HepG2 (cell line): Measurements from ENCODE around the gene AKR1C2. TPM values are rescaled to one million over a fixed set of nuclear protein-coding genes. Genes with fewer than 3 reads are reported as not detected.
A peak's percentile ranks its signal among the peaks of the same experiment; 100 is the strongest.
"Not testable (repeated sequence)": the region's sequence is repeated elsewhere in the genome, so short reads cannot be mapped to it uniquely, and the experiment has no call there.

ENCODE experiments used
- ATAC-seq: fragments of 200-7000 bp; cut with Tn5 transposase; 3 replicates; pipeline ENCODE4 v1.9.1; 2020; ENCODE audit warnings: mild to moderate bottlenecking, moderate library complexity
- BruUV-seq: library from RNA; stranded (reverse); fragments of 400-500 nt; replicated peaks from 2 replicates; lab custom pipeline; 2021; lab: Mats Ljungman, UMichigan
- CTCF ChIA-PET: fragments of 300-600 bp; formaldehyde crosslinking; extraction: SDS; loops from one replicate; lab custom pipeline; 2021; ENCODE audit warnings: low total read pairs, inconsistent platforms, low intra/inter-chr PET ratio; lab: Yijun Ruan, JAX
- POLR2A ChIA-PET: fragments of 350-600 bp; sonication (Branson Sonifier 250); formaldehyde crosslinking; loops from one replicate; lab custom pipeline; 2020; ENCODE audit warnings: antibody characterized with exemption, inconsistent platforms; lab: Yijun Ruan, JAX
- DNase-seq: peaks from one replicate; pipeline ENCODE4 v3.0.0-alpha.2; 2015; ENCODE audit warnings: low spot score
- FAIRE-seq: peaks from 3 replicates; lab custom pipeline; 2011; peaks lifted over from hg19 to GRCh38; lab: Jason Lieb, UNC
- H2AFZ ChIP-seq: one replicate; pipeline ENCODE4 v1.6.1; 2011; ENCODE audit warnings: low read length, inconsistent platforms
- H3K27ac ChIP-seq: fragments of 300-600 bp; 3 replicates; pipeline ENCODE4 v1.8.0; 2011; ENCODE audit warnings: mixed run types, mild to moderate bottlenecking, mixed read lengths, low read length, inconsistent platforms; ENCODE audit not compliant: insufficient read depth; ENCODE audit errors: extremely low read length
- H3K27me3 ChIP-seq, 2 experiments: fragments of 200-600 bp in 1 of 2; 2 replicates in 1 of 2; 3 replicates in 1 of 2; pipeline versions ENCODE4 v1.6.0 to v1.8.0; 2011; ENCODE audit warnings: low read length in 2 of 2, mild to moderate bottlenecking in 2 of 2, moderate library complexity in 2 of 2, inconsistent platforms in 1 of 2; ENCODE audit not compliant: insufficient read depth in 2 of 2, control insufficient read depth in 1 of 2
- H3K36me3 ChIP-seq, 2 experiments: fragments of 200-600 bp in 1 of 2; replicated peaks in 1 of 2; 2 replicates in 1 of 2; 3 replicates in 1 of 2; pipeline versions ENCODE4 v1.5.1 to v1.8.0; 2011; ENCODE audit warnings: low read length in 2 of 2, inconsistent platforms in 1 of 2; ENCODE audit not compliant: insufficient read depth in 2 of 2, control insufficient read depth in 1 of 2
- H3K4me1 ChIP-seq: 2 replicates; pipeline ENCODE4 v1.5.1; 2012; ENCODE audit warnings: low read length, inconsistent platforms; ENCODE audit not compliant: insufficient read depth
- H3K4me2 ChIP-seq: 2 replicates; pipeline ENCODE4 v1.6.0; 2011; ENCODE audit warnings: low read depth, low read length, inconsistent platforms
- H3K4me3 ChIP-seq, 3 experiments: fragments of 200-600 bp in 1 of 3; sonication (generic), shearing (Covaris generic) in 1 of 3; replicated peaks in 1 of 3; 2 replicates each; pipeline ENCODE4 v1.5.1; 2011 to 2016; ENCODE audit warnings: low read length in 3 of 3, inconsistent platforms in 2 of 3, low read depth in 2 of 3, mild to moderate bottlenecking in 2 of 3, control low read depth in 1 of 3, mixed read lengths in 1 of 3; ENCODE audit not compliant: insufficient read depth in 1 of 3
- H3K79me2 ChIP-seq: one replicate; pipeline ENCODE4 v1.6.1; 2011; ENCODE audit warnings: low read length, inconsistent platforms; ENCODE audit not compliant: insufficient read depth
- H3K9ac ChIP-seq: 2 replicates; pipeline ENCODE4 v1.6.0; 2011; ENCODE audit warnings: mild to moderate bottlenecking, low read depth, low read length, inconsistent platforms; ENCODE audit not compliant: insufficient read depth
- H3K9me3 ChIP-seq: 2 replicates; pipeline ENCODE4 v1.5.1; 2012; ENCODE audit warnings: mild to moderate bottlenecking, low read length
- H4K20me1 ChIP-seq: 2 replicates; pipeline ENCODE4 v1.6.0; 2011; ENCODE audit warnings: inconsistent platforms, mild to moderate bottlenecking, low read length, moderate library complexity; ENCODE audit not compliant: insufficient read depth
- ELF3 ChIP-seq: IDR thresholded peaks from 2 replicates; pipeline ENCODE4 v1.6.1; 2016; ENCODE audit warnings: missing genetic modification reagents, missing compliant biosample characterization
- FOXK1 ChIP-seq: sonication (generic); formaldehyde crosslinking; IDR thresholded peaks from 2 replicates; pipeline ENCODE4 v1.4.0; 2020; ENCODE audit warnings: low read depth, missing genetic modification reagents, borderline replicate concordance
- HNF1A ChIP-seq, 2 experiments: sonication (generic) in 1 of 2; formaldehyde crosslinking in 1 of 2; IDR thresholded peaks; 2 replicates each; pipeline versions ENCODE4 v1.4.0 to v1.6.1; 2016 to 2020; ENCODE audit warnings: borderline replicate concordance in 1 of 2, low read depth in 1 of 2, mild to moderate bottlenecking in 1 of 2, missing genetic modification reagents in 1 of 2
- IRF2 ChIP-seq: IDR thresholded peaks from 2 replicates; pipeline ENCODE4 v1.6.1; 2018; ENCODE audit warnings: missing genetic modification reagents, missing compliant biosample characterization
- MLX ChIP-seq: IDR thresholded peaks from 2 replicates; pipeline ENCODE4 v1.6.1; 2016
- NFE2L2 ChIP-seq: fragments of 150-350 bp; IDR thresholded peaks from 2 replicates; pipeline ENCODE4 v1.6.1; 2014; ENCODE audit warnings: low read length
- PATZ1 ChIP-seq: sonication (generic); formaldehyde crosslinking; IDR thresholded peaks from 2 replicates; pipeline ENCODE4 v1.4.0; 2020; ENCODE audit warnings: missing genetic modification reagents
- SMAD3 ChIP-seq: sonication (generic); formaldehyde crosslinking; IDR thresholded peaks from 2 replicates; pipeline ENCODE4 v1.4.0; 2020; ENCODE audit warnings: missing genetic modification reagents
- TBL1XR1 ChIP-seq: fragments of 150-350 bp; IDR thresholded peaks from 2 replicates; pipeline ENCODE4 v1.6.1; 2014; ENCODE audit warnings: borderline replicate concordance, low read length; ENCODE audit not compliant: partially characterized antibody
- WGBS: methylation state at CpG from one replicate; pipeline ENCODE4 v1.1.6; 2017; ENCODE audit warnings: low lambda C conversion rate; 5-methylcytosine and 5-hydroxymethylcytosine counted together
- in situ Hi-C: cut with HindIII; loops from 2 replicates; pipeline ENCODE4 v1.10.0; 2017; ENCODE audit warnings: low pct_unique_long_range_greater_than_20kb; ENCODE audit not compliant: extremely low pct_ligation_motif_present
- intact Hi-C: fragments of 100-400 bp; cut with micrococcal nuclease; formaldehyde crosslinking; loops from one replicate; pipeline ENCODE4 v1.10.0; 2022; ENCODE audit not compliant: unreplicated experiment
- polyA plus RNA-seq, 8 experiments: library from polyadenylated mRNA; depleted of rRNA in 3 of 8; stranded (reverse) in 7 of 8; unstranded in 1 of 8; fragments of >200 nt; fragmentation: Illumina TruSeq in 4 of 8; extraction: Trizol in 4 of 8; gene quantifications; 2 replicates each; pipeline versions ENCODE4 v1.2.1 to v1.2.3, GENCODE V29; 2011 to 2016; ENCODE audit warnings: low read depth in 4 of 8, missing spikeins in 1 of 8, mixed read lengths in 1 of 8; ENCODE audit not compliant: insufficient read depth in 1 of 8
- total RNA-seq, 5 experiments: library from RNA; depleted of rRNA; stranded (reverse); fragments of >200 nt; fragmentation: Illumina TruSeq; extraction: Trizol; gene quantifications; 2 replicates each; pipeline ENCODE4 v1.2.3, GENCODE V29; 2016; ENCODE audit warnings: low read depth in 1 of 5

AKR1C2 gene
- total and polyA plus RNA-seq, 2 of the 13 experiments (the other 11 are each of a cell fraction or from before 2014, with no cell fraction given), result 140 to 900 TPM

- H3K9ac ChIP-seq, POLR2A ChIA-PET, H3K79me2 ChIP-seq, H3K36me3 ChIP-seq, H3K27me3 ChIP-seq, CTCF ChIA-PET, H2AFZ ChIP-seq, H3K9me3 ChIP-seq, BruUV-seq, H3K4me2 ChIP-seq, H3K4me3 ChIP-seq, FAIRE-seq, H4K20me1 ChIP-seq, DNase-seq, in situ Hi-C loops, ATAC-seq: not testable (repeated sequence)
- Histone ChIP-seq H3K4me1 (peaks cover 50% of the 10 kb centered on the region), H3K27ac (peak overlapping the region; percentile 47)
- 97% methylated on average over 2 of the region's 7 CpGs for WGBS
- intact Hi-C loops, result loop anchor here (10.0 kb wide), 1 partner anchor 275 kb away; no protein-coding TSS in a partner anchor
Measured at GRCh38 chr10:5010043-5010442, 6.4 kb upstream of the AKR1C2 start.

GRCh38 chr10:5008857-5009548 is 5.3 kb upstream of the AKR1C2 start:
- DNase-seq (peak; percentile 95), FAIRE-seq (peak; percentile 70), ATAC-seq (peak; percentile 90)
- H3K36me3 ChIP-seq, H3K79me2 ChIP-seq, BruUV-seq, POLR2A ChIA-PET, CTCF ChIA-PET, H3K4me3 ChIP-seq, in situ Hi-C loops, H3K9me3 ChIP-seq, H2AFZ ChIP-seq, H4K20me1 ChIP-seq, H3K27me3 ChIP-seq: not testable (repeated sequence)
- intact Hi-C loops, result loop anchor here (2.0 kb wide), 1 partner anchor 62 kb away; no protein-coding TSS in a partner anchor
- 4% methylated on average over 4 of the region's 4 CpGs for WGBS
- H3K9ac ChIP-seq, result peak overlapping the region; percentile 39; the same call in 1 of the 2 replicates
- H3K4me1 ChIP-seq, result peaks cover 45% of the 10 kb centered on the region
- peak overlapping the region; percentile 58 for H3K4me2 ChIP-seq
- peak overlapping the region; percentile 82 for H3K27ac ChIP-seq
- TF ChIP-seq IRF2 (CRISPR knock-in tag) (peak; percentile 74; the same call in 1 of the 2 replicates), SMAD3 (CRISPR knock-in tag) (0 out of 2 replicates have a peak, but pooled peaks have one; percentile 21), ELF3 (CRISPR knock-in tag) (peak; percentile 32; the same call in 1 of the 2 replicates), NFE2L2 (peak; percentile 96), FOXK1 (peak; percentile 66; the same call in 1 of the 2 replicates), PATZ1 (peak; percentile 28; the same call in 1 of the 2 replicates), HNF1A (IDR thresholded peaks at IDR 0.05; ENCODE audit: low read depth) (peak; percentile 63; the same call in 1 of the 2 replicates), HNF1A (CRISPR knock-in tag; IDR thresholded peaks at IDR 0.05; ENCODE audit: borderline replicate concordance) (peak; percentile 27; the same call in 1 of the 2 replicates), TBL1XR1 (peak; percentile 28), MLX (CRISPR knock-in tag) (peak; percentile 60; the same call in 1 of the 2 replicates)
